COR-L47 (cell line): ENCODE data around the gene SCMH1.
"Not testable (repeated sequence)": the region's sequence is repeated elsewhere in the genome, so short reads cannot be mapped to it uniquely, and the experiment has no call there.

Source experiments
- DNase-seq: peaks from one replicate; lab custom pipeline; 2025; lab: John Stamatoyannopoulos, UW

SCMH1 gene

DNA sequence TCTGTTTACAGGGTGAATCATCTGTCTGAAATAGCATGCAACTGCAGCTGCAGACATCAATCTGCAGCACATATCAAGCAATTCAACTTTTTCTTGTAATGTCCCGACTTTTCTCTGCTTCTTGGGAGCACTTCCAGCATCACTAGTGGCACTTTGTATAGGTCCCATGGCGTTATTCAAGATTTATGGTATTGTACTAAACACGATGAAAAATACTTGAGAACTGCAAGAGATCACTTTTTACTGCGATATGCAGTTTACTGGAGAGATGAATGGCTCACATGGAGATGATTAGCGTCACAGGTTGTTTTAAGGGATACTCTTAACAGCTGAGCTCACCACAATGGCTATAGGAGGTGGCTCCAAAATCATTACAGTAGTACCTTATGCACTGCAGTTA is 7.2 kb upstream of the SCMH1 start:
- DNase-seq: no peak

DNA sequence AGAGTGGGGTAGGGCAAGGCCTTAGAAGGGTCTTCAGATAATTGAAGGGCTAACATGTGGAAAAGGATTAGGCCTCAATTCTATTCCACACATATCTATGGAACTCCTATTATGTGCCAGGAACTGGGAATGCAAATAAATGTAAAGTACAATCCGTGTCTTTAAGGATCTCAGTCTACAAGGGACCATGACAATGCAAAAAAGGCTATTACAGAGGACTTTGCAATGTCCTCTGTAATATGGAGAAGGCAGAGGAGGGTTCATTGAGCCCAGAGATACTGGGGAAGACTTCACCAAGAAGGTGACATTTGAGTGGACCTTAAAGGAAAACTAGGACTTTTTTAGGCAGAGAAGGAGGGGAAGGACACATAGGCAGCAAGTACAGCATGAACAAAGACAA is 4.5 kb upstream of the SCMH1 start:
- DNase-seq: no peak

GRCh38 chr1:41245659-41246058 is 3.6 kb upstream of the SCMH1 start:
- DNase-seq: no peak

GRCh38 chr1:41243079-41243385 is 926 bp upstream of the SCMH1 start:
- no peak for DNase-seq

DNA sequence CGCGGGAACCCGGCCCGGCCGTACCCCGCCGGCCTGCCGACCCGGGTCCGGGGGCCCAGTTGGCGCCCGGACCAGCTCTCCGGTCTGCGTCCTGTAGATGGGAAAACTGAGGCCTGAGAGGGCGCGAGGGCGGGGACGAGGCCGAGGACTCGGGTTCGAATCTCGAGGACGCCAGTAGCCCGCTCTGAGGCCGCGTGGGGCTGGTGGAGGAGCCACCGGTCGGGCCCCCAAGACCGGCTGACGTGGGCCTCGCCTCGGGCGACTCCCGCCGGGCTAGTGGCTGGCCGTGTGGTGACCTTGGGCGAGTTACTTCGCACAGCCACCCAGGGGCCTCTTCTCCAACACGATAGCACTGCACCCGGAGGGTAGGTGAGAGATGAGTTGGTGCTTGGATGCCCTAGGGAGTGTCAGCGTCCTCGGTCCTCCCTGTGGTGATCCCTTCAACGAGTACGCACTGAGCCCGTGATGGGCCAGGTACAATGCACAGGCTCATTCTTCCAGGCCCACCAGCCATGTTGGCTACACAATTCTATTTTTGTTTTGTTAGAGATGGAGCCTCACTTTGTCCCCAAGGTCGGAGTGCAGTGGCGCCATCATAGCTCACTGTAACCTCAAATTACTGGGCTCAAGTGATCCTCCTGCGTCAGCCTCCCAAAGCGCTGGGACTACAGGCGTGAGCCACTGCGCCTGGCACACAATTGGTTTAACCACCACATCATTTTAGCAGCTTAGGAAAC is 404 bp upstream of the SCMH1 start:
- DNase-seq: peak; percentile 19

- DNase-seq: peak; percentile 36
Observed at GRCh38 chr1:41241354-41241748, 755 bp downstream of the SCMH1 start.

DNA sequence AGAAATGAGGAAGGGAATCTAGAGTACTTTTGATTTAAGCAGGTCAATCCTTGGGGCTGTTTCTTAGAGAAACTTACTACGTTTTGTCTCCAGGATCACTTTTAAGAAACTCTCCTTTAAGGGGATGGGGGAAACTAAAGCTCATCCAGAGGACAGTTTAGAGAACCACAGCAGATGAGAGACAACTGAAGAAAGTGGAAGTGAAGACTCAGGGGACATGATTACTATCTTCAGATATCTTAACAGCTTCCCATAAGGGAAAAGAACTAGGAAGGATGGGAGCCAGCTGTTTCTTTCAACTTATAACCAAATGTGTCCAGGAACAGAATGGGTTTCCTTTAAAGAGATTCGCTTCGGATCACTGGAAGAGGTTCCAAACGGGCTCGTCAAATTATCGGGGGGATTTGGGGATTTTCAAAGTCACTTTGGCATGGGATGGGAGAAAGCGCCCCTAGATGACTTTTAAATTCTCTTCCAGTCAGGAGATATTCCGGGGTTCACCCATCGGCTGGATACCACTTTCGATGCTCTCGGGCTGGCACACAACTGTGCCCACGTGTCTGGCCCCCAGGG is 1.2 kb downstream of the SCMH1 start:
- no peak for DNase-seq

GRCh38 chr1:41239988-41240610 is 2.0 kb downstream of the SCMH1 start:
- DNase-seq: peak; percentile 12

GRCh38 chr1:41238311-41238988 is 3.7 kb downstream of the SCMH1 start:
- no peak for DNase-seq

DNA sequence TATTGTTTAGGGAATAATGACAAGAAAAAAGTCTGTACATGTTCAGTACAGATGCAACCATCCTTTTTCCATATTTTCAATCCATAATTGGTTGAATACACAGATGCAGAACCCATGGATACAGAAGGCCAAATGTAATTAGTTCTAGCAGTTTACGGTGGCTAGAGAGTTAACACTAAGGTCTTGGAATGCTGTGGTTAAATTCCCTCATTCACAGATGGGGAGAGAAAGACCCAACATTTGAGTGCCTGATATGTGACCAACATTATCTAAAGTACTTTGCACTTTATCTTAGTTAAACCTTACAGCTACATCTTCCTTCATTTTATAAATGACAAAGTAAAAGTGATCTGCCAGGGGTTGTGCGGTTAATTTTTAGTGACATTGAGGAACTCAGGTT is 5.3 kb downstream of the SCMH1 start:
- no peak for DNase-seq

DNA sequence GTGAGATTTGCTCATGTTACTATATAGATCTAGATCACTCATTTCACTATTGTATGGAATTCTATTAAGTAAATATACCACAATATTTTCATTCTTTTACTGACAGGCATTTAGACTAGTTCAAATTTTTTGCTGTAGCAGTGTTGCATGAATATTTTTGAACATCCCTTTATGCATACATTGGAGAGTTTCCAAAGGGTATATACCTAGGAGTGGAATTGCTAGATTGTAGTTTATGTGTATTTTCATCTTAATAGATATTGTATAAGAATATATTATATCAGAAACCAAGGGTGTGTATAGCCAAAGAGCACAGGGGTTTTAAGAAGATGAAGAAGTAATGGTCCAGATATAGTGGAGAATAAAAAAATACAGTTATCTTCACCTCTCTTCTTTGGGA is 6.2 kb downstream of the SCMH1 start:
- no peak for DNase-seq

DNA sequence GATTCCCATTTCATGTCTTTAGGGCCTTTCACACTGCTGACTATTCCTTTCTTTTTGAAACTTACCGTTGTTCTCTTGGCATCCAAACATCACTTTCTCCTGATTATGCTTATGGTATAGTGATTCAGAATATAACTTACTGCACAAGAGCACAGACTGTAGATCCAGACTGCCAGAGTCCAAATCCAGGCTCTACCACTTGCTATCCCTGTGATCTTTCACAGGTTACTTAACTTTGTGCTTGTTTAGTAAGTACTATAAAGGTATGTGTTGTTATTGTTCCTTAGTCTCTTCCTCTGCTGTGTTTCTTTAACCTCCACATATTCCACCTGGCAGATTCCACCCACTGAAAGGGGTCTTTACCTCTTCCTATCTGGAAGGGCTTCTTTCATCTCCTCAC is 8.4 kb downstream of the SCMH1 start:
- no peak for DNase-seq

DNA sequence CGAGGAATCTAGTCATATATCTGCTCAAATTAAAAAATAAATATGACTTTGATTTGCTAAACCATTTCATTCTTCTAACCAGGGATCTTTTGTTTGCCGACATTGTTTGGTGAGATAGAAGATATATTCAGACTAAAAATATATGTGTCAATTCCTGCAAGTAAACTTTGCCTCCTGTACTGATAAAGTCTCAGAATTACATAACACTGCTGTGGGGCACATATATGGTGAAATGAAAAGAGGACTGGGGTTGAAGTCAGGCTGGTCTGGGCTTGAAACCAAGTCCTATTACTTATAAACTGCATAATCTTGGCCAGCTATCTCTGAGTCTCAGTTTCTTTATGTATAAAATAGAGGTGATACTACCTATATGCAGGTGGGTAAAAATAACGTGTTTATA is 9.8 kb downstream of the SCMH1 start:
- no peak for DNase-seq

DNA sequence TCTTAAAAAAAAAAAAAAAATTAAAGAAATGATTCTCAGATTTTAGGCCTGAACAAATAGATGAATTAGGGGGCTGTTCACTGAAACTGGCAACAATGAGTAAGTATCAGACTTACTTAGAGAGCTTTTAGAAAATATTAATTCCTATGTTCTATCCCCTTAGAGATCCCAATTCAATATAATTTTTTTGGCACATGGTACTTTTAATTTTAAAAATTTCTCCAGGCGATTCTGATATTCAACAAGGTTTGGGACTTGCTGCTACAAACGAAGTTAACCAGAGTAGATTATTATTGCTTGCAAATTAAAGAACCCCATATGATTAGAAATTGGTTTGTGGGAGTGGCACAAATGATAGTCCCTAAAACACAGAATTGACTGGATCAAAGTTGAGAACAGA is 11.4 kb downstream of the SCMH1 start:
- no peak for DNase-seq

- DNase-seq: not testable (repeated sequence)
Observed at GRCh38 chr1:41229219-41229618, 12.9 kb downstream of the SCMH1 start.

- no peak for DNase-seq
Observed at GRCh38 chr1:41226815-41227434, 15.2 kb downstream of the SCMH1 start.

GRCh38 chr1:41225495-41225894 is 16.6 kb downstream of the SCMH1 start:
- DNase-seq: no peak

DNA sequence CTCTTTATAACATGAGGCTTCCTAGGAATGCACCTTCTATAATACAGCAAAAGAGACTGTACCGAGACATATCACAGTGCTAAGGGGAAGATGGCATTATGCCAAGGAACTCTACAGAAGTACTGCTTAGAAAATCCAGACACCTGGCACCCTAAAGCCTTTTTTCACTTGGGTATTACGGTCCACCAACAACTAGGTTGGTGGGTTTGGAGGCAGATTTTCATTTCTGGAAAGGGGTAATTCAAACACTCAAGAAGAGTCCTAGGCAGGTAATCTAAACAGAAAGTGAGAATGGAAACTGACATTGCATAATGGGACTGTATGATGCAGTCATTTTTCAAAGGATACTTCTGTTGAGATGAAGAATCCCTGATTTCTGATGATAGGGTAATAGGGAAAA is 19.6 kb downstream of the SCMH1 start:
- DNase-seq: peak; percentile 1

- no peak for DNase-seq
Observed at GRCh38 chr1:41221995-41222394, 20.1 kb downstream of the SCMH1 start.

DNA sequence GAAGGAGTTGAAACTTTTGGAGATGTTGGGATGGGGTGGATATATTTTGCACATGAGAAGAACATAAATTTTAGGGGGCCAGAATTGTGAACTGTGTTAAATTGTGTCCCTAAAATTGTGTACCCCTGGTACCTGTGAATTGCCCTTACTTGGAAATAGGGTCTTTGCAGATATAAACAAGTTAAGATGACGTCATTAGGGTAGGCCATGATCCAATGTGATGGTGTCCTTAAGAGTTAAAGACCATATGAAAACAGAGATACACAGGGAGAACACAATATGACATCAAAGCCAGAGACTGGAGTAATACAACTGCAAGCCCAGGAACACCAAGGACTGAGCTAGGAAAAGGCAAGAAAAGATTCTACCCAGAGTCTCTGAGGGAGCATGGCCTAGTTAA is 24.0 kb downstream of the SCMH1 start:
- DNase-seq: no peak

- DNase-seq: no peak
Observed at GRCh38 chr1:41217441-41217840, 24.7 kb downstream of the SCMH1 start.

DNA sequence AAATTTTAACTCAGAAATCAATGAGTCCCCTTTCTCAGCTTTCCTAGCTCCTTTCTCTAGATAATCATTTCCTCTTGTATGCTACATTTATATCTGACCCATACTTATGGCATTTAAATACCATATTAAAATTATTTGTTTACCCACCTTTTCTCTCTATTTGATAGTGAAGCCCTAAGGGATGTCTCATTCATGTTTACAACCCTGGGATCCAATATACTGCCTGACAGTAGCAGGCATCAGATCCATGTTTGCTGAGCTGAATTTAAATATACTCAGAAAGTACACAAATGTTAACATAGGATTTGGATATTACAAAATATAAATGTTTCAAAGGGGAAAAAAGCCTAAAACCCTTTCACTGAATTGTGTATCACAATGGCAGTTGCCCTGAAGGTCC is 26.5 kb downstream of the SCMH1 start:
- no peak for DNase-seq

- no peak for DNase-seq
Observed at GRCh38 chr1:41213341-41213740, 28.8 kb downstream of the SCMH1 start.
